ENCODE results near the gene BLVRB.

BLVRB gene

DNA sequence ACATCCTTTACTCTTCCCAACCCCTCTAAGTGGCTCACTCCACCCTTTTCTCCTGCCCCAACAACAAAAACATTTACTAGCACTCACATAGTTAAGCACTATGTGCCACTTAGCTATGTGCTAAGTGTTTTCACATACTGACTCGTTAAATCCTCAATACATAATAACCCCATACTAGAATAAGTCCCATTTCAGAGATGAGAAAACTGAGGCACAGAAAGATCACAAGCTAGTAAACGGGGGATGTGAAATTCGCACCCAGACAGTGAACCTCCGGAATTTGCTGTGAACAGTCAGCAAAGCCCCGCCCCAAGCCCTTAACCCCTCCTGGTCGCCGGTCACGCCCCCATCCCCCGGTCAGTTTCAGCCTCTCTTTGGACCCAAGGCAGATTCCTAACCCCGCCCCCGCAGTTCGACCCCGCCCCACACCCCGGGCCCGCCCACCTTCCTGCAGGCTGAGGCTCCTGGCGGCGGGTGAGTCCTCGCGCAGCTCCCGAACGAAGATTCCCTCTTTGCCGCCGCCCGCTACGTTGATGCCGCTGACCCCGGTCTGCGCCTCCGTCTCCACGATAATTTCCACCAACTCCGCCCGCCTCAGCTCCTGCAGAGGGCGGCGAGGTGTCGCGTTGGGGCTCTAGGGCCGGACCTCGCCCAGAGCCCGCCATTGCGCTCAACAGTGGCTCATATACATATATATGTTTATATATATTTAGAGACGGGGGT, 62.1 kb downstream of the BLVRB start:
- Histone ChIP-seq H3K4me1 (ENCODE audit: low read length) (peaks cover 4% of the 10 kb centered on the region), H3K9me3 (replicated peaks; ENCODE audit: insufficient read depth, low read length) (no peaks in the 10 kb centered on the region), H2AFZ (ENCODE audit: low read length) (peak overlapping the region; percentile 99), H3K9ac (ENCODE audit: low read length) (peak overlapping the region; percentile 41; the same call in 1 of the 2 replicates), H3K4me2 (ENCODE audit: low read depth, low read length) (peak overlapping the region; percentile 98), H3K27me3 (replicated peaks; ENCODE audit: insufficient read depth, low read length) (no peaks in the 10 kb centered on the region), H3K79me2 (ENCODE audit: low read length) (no peaks in the 10 kb centered on the region), H3K9me2 (replicated peaks; ENCODE audit: insufficient read depth, low read length) (no peaks in the 10 kb centered on the region), H3K4me3 (ENCODE audit: low read length) (peak overlapping the region; percentile 54), H4K20me1 (ENCODE audit: insufficient read depth, low read length) (no peaks in the 10 kb centered on the region), H3F3A (ENCODE audit: insufficient read depth, low read length) (no peaks in the 10 kb centered on the region), H3K27ac (ENCODE audit: low read length) (no peak overlapping the region), H3K36me3 (replicated peaks; ENCODE audit: insufficient read depth, low read length) (no peaks in the 10 kb centered on the region)
- TF ChIP-seq EZH2phosphoT487 (IDR thresholded peaks at IDR 0.05; ENCODE audit: low read length) (no peak), EZH2 (optimal IDR thresholded peaks at IDR 0.05; ENCODE audit: low read depth, low read length) (no peak)
- TF ChIP-seq, protein P1, sequence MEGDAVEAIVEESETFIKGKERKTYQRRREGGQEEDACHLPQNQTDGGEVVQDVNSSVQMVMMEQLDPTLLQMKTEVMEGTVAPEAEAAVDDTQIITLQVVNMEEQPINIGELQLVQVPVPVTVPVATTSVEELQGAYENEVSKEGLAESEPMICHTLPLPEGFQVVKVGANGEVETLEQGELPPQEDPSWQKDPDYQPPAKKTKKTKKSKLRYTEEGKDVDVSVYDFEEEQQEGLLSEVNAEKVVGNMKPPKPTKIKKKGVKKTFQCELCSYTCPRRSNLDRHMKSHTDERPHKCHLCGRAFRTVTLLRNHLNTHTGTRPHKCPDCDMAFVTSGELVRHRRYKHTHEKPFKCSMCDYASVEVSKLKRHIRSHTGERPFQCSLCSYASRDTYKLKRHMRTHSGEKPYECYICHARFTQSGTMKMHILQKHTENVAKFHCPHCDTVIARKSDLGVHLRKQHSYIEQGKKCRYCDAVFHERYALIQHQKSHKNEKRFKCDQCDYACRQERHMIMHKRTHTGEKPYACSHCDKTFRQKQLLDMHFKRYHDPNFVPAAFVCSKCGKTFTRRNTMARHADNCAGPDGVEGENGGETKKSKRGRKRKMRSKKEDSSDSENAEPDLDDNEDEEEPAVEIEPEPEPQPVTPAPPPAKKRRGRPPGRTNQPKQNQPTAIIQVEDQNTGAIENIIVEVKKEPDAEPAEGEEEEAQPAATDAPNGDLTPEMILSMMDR (IDR thresholded peaks at IDR 0.05; ENCODE audit: low read length), result no peak
- DNase-seq, result peak; percentile 89

DNA sequence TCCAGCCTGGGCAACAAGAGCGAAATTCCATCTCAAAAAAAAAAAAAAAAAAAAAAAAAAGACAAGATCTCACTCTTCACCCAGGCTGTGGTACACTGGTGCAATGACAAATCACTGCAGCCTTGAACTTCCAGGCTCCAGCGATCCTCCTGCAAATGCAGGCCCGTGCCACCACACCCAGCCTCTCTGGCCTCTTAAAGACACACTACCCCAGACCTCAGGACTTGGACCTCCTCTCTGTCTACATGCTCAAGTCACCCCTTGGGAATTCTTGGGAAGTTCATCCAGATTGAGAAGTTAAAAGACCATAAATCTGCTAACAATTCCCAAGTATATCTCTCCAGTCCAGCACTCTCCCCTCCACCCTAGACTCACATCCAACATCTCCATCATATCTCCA, 65.0 kb downstream of the BLVRB start:
- Histone ChIP-seq H3F3A (ENCODE audit: insufficient read depth, low read length) (peaks cover 7% of the 10 kb centered on the region; the same call in 1 of the 2 replicates), H3K9me2 (replicated peaks; ENCODE audit: insufficient read depth, low read length) (no peaks in the 10 kb centered on the region), H3K27ac (ENCODE audit: low read length) (no peak overlapping the region), H2AFZ (ENCODE audit: low read length) (no peak overlapping the region), H3K79me2 (ENCODE audit: low read length) (no peaks in the 10 kb centered on the region), H3K4me3 (ENCODE audit: low read length) (no peak overlapping the region), H3K36me3 (replicated peaks; ENCODE audit: insufficient read depth, low read length) (no peaks in the 10 kb centered on the region), H3K9me3 (replicated peaks; ENCODE audit: insufficient read depth, low read length) (no peaks in the 10 kb centered on the region), H3K4me2 (ENCODE audit: low read depth, low read length) (no peak overlapping the region), H3K4me1 (ENCODE audit: low read length) (peaks cover 4% of the 10 kb centered on the region), H4K20me1 (ENCODE audit: insufficient read depth, low read length) (no peaks in the 10 kb centered on the region), H3K9ac (ENCODE audit: low read length) (no peak overlapping the region), H3K27me3 (replicated peaks; ENCODE audit: insufficient read depth, low read length) (peaks cover 27% of the 10 kb centered on the region)
- no peak for DNase-seq
- TF ChIP-seq EZH2phosphoT487 (IDR thresholded peaks at IDR 0.05; ENCODE audit: low read length) (no peak), EZH2 (optimal IDR thresholded peaks at IDR 0.05; ENCODE audit: low read depth, low read length) (no peak)
- TF ChIP-seq, protein P1 (IDR thresholded peaks at IDR 0.05; ENCODE audit: low read length), result no peak

DNA sequence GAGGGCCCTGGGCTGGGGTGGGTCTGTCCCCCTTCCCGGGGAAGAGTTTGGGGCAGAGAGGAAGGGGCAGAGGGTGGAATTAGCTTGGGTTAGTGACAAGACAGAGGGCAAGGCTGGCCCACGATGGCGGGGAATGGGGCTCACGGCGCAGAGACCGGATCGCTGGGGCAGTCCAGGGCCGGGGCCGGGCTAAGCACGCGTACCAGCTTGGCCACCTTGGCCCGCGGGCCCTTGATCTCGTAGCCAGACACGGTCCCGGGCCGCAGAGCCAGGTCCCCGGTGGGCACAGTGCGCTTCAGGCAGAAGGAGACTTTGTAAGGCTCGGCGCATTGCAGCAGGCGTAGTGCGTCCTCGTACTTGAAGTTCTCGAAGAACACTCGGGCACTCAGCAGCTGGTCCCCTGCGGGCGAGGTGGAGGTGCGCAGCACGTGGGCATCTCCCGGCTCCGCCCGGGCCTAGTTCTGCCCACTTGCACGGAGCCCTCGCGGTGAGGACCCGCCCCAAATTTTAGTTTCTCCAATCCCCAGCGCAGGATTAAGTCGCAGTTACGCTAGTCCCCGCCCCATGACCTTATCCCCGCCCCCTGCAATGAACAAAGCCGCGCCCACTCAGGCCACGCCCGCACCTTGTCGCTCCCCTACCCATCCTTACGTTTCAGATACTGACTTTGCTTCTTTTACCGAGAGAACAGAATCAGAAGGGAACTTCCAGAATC, 67.0 kb downstream of the BLVRB start:
- Histone ChIP-seq H4K20me1 (ENCODE audit: insufficient read depth, low read length) (no peaks in the 10 kb centered on the region), H3K27me3 (replicated peaks; ENCODE audit: insufficient read depth, low read length) (peaks cover 45% of the 10 kb centered on the region), H3K4me1 (ENCODE audit: low read length) (peaks cover 4% of the 10 kb centered on the region), H3K4me3 (ENCODE audit: low read length) (no peak overlapping the region), H3K79me2 (ENCODE audit: low read length) (no peaks in the 10 kb centered on the region), H3K9ac (ENCODE audit: low read length) (no peak overlapping the region), H3K36me3 (replicated peaks; ENCODE audit: insufficient read depth, low read length) (no peaks in the 10 kb centered on the region), H3K27ac (ENCODE audit: low read length) (no peak overlapping the region), H3K9me3 (replicated peaks; ENCODE audit: insufficient read depth, low read length) (no peaks in the 10 kb centered on the region), H3K9me2 (replicated peaks; ENCODE audit: insufficient read depth, low read length) (no peaks in the 10 kb centered on the region), H3F3A (ENCODE audit: insufficient read depth, low read length) (peaks cover 7% of the 10 kb centered on the region; the same call in 1 of the 2 replicates), H3K4me2 (ENCODE audit: low read depth, low read length) (no peak overlapping the region), H2AFZ (ENCODE audit: low read length) (no peak overlapping the region)
- DNase-seq, result no peak
- no peak for TF ChIP-seq EZH2phosphoT487 (IDR thresholded peaks at IDR 0.05; ENCODE audit: low read length)
- TF ChIP-seq, protein P1 (IDR thresholded peaks at IDR 0.05; ENCODE audit: low read length), result no peak
- no peak for TF ChIP-seq EZH2 (optimal IDR thresholded peaks at IDR 0.05; ENCODE audit: low read depth, low read length)
